IMR-90 (cell line): ENCODE data around the gene TMEM126B. TPM values are rescaled to one million over a fixed set of nuclear protein-coding genes. Genes with fewer than 3 reads are reported as not detected.

Source experiments
- BHLHE40 ChIP-seq: fragments of 150-350 bp; IDR thresholded peaks from 2 replicates; pipeline ENCODE4 v1.6.1; 2016; ENCODE audit warnings: mild to moderate bottlenecking, low read depth, low read length
- RFX5 ChIP-seq: IDR thresholded peaks from 2 replicates; pipeline ENCODE4 v1.8.0; 2012; ENCODE audit warnings: low read depth, mild to moderate bottlenecking, low read length, moderate library complexity
- polyA plus RNA-seq, 3 experiments: library from polyadenylated mRNA; depleted of rRNA; stranded (reverse); fragments of >200 nt; gene quantifications; 2 replicates each; pipeline ENCODE4 v1.2.3, GENCODE V29; 2012; ENCODE audit warnings: low replicate concordance in 1 of 3
- total RNA-seq: library from RNA; depleted of rRNA; stranded (reverse); fragments of >200 nt; gene quantifications from 2 replicates; pipeline ENCODE4 v1.2.3, GENCODE V29; 2012; rRNA removed
- TF ChIP-seq, protein P1 (sequence below): fragments of 150-350 bp; IDR thresholded peaks from 2 replicates; pipeline ENCODE4 v1.6.1; 2017; ENCODE audit warnings: mild to moderate bottlenecking, antibody characterized with exemption, low read length, low read depth

Gene TMEM126B
- total and polyA plus RNA-seq, 2 of the 4 experiments (the other 2 are of a cell fraction): 44.6 to 56.8 TPM

DNA sequence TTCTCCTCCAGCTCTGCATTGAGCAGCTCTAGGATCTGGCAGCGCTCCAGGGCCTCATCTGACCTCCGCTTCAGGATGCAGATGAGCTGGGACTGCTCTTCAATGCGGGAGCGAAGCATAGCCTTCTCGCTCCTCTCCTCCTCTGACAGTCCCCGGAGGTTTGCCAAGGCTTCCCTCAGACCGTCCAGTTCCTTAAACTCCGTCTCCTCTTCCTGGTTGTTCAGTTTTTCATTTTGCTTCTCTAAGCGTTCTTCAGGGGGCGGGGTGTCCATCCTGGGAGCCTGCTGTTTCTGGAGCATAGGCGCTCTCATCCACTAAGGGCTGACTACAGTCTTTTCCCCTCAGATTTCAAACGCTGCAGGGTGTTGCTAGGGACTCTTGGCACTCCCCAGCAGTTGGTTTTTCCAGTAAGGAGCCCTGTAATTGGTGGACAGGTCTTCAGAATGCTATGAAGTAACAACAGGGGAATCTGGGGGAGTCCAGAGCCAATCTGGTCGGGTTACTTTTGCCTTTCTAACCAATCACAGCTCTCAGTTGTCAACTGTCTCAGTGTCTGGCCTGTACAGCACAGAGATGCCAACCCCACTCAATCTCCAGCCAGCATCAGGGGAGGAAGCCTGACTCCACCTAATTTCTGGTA is 57.5 kb downstream of the TMEM126B start, which contains the start of gene CCDC89 (continued):
- TF ChIP-seq, protein P1, sequence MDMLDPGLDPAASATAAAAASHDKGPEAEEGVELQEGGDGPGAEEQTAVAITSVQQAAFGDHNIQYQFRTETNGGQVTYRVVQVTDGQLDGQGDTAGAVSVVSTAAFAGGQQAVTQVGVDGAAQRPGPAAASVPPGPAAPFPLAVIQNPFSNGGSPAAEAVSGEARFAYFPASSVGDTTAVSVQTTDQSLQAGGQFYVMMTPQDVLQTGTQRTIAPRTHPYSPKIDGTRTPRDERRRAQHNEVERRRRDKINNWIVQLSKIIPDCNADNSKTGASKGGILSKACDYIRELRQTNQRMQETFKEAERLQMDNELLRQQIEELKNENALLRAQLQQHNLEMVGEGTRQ: no peak
- no peak for TF ChIP-seq BHLHE40
- TF ChIP-seq RFX5: peak; percentile 65

Other genes with a start within 250 kb of the TMEM126B start
- 0.36 and 0.56 TPM in 2 replicates for gene DLG2, start 1.2 kb upstream of the TMEM126B start, total RNA-seq
- gene DLG2, start 1.2 kb upstream of the TMEM126B start, polyA plus RNA-seq (2012; rRNA removed): 0.22 and 0.31 TPM in 2 replicates
- gene TMEM126A, start 19.4 kb downstream of the TMEM126B start, total RNA-seq: 60.4 and 87.2 TPM in 2 replicates
- gene TMEM126A, start 19.4 kb downstream of the TMEM126B start, polyA plus RNA-seq (2012; rRNA removed): 34.9 and 37.3 TPM in 2 replicates
- 12.5 and 24.4 TPM in 2 replicates for gene CREBZF, start 36.5 kb downstream of the TMEM126B start, total RNA-seq
- gene CREBZF, start 36.5 kb downstream of the TMEM126B start, polyA plus RNA-seq (2012; rRNA removed): 14.2 and 17.7 TPM in 2 replicates
- 7.9 and 9.4 TPM in 2 replicates for gene CCDC89, start 57.6 kb downstream of the TMEM126B start, total RNA-seq
- 4.0 and 4.1 TPM in 2 replicates for gene CCDC89, start 57.6 kb downstream of the TMEM126B start, polyA plus RNA-seq (2012; rRNA removed)
- 45.2 and 59.4 TPM in 2 replicates for gene SYTL2, start 182.5 kb downstream of the TMEM126B start, total RNA-seq
- 49.5 and 70.0 TPM in 2 replicates for gene SYTL2, start 182.5 kb downstream of the TMEM126B start, polyA plus RNA-seq (2012; rRNA removed)
- not detected in 2 replicates for gene CCDC83, start 226.8 kb downstream of the TMEM126B start, total RNA-seq
- not detected in 2 replicates for gene CCDC83, start 226.8 kb downstream of the TMEM126B start, polyA plus RNA-seq (2012; rRNA removed)